NCI-H2029 (cell line): Measurements from ENCODE around the gene TOP3B.
"Not testable (repeated sequence)": the region's sequence is repeated elsewhere in the genome, so short reads cannot be mapped to it uniquely, and the experiment has no call there.

Experiments
- DNase-seq: peaks from one replicate; lab custom pipeline; 2025; lab: John Stamatoyannopoulos, UW

Gene TOP3B

GRCh38 chr22:21945453-21946261, 36.9 kb downstream of the TOP3B start:
- no peak for DNase-seq

GRCh38 chr22:21944871-21945270, 37.7 kb downstream of the TOP3B start:
- no peak for DNase-seq

GRCh38 chr22:21943571-21944448, 38.8 kb downstream of the TOP3B start:
- DNase-seq = no peak

GRCh38 chr22:21942407-21943343, 39.9 kb downstream of the TOP3B start:
- no peak for DNase-seq

- DNase-seq = no peak
Measured at GRCh38 chr22:21941921-21942320, 40.7 kb downstream of the TOP3B start.

GRCh38 chr22:21940521-21940920, 42.1 kb downstream of the TOP3B start:
- no peak for DNase-seq

- not testable (repeated sequence) for DNase-seq
Measured at GRCh38 chr22:21939935-21940334, 42.7 kb downstream of the TOP3B start.

- DNase-seq = no peak
Measured at GRCh38 chr22:21939461-21939913, 43.1 kb downstream of the TOP3B start.

- no peak for DNase-seq
Measured at GRCh38 chr22:21938906-21939305, 43.7 kb downstream of the TOP3B start.

- DNase-seq = peak; percentile 84
Measured at GRCh38 chr22:21938071-21938822, 44.3 kb downstream of the TOP3B start.

- no peak for DNase-seq
Measured at GRCh38 chr22:21937821-21938070, 44.8 kb downstream of the TOP3B start.

- DNase-seq = no peak
Measured at GRCh38 chr22:21937041-21937820, 45.4 kb downstream of the TOP3B start.

- no peak for DNase-seq
Measured at GRCh38 chr22:21936151-21936775, 46.3 kb downstream of the TOP3B start.

GRCh38 chr22:21933910-21934309, 48.7 kb downstream of the TOP3B start:
- DNase-seq = no peak

- DNase-seq = no peak
Measured at GRCh38 chr22:21933413-21933812, 49.2 kb downstream of the TOP3B start.

- DNase-seq = no peak
Measured at GRCh38 chr22:21932347-21932746, 50.2 kb downstream of the TOP3B start.

- DNase-seq = no peak
Measured at GRCh38 chr22:21931056-21931455, 51.5 kb downstream of the TOP3B start.

- DNase-seq = no peak
Measured at GRCh38 chr22:21929253-21929652, 53.3 kb downstream of the TOP3B start.

GRCh38 chr22:21928048-21928447, 54.5 kb downstream of the TOP3B start:
- DNase-seq = no peak

GRCh38 chr22:21927174-21927823, 55.3 kb downstream of the TOP3B start:
- DNase-seq = no peak
